K562 (cell line): ENCODE measurements around the gene ZSCAN22. TPM values are rescaled to one million over a fixed set of nuclear protein-coding genes. Genes with fewer than 3 reads are reported as not detected.

Source experiments
- BRF1 ChIP-seq: IDR thresholded peaks from 3 replicates; pipeline ENCODE4 v1.6.1; 2011; ENCODE audit warnings: borderline replicate concordance, mild to moderate bottlenecking; ENCODE audit not compliant: insufficient read length; ENCODE audit errors: extremely low read depth
- CBX1 ChIP-seq: sonication (generic); IDR thresholded peaks from 2 replicates; pipeline ENCODE4 v1.6.1; 2016; ENCODE audit warnings: antibody characterized with exemption, low read depth, mild to moderate bottlenecking
- CBX3 ChIP-seq, 2 experiments: IDR thresholded peaks; 1 replicate in 1 of 2; 2 replicates in 1 of 2; pipeline ENCODE4 v1.6.1; 2012; ENCODE audit warnings: inconsistent platforms in 2 of 2, low read length in 2 of 2, borderline replicate concordance in 1 of 2, control low read depth in 1 of 2
- CC2D1A ChIP-seq: fragments of 450-650 bp; IDR thresholded peaks from 2 replicates; pipeline ENCODE4 v1.6.1; 2017; ENCODE audit warnings: mild to moderate bottlenecking
- CEBPB ChIP-seq: fragments of 450-650 bp; IDR thresholded peaks from 2 replicates; pipeline ENCODE4 v1.6.1; 2016; ENCODE audit warnings: missing genetic modification characterization, missing compliant biosample characterization
- HDGF ChIP-seq: fragments of 450-650 bp; IDR thresholded peaks from 2 replicates; pipeline ENCODE4 v1.6.1; 2016
- KLF16 ChIP-seq: IDR thresholded peaks from 2 replicates; pipeline ENCODE4 v1.6.1; 2016; ENCODE audit warnings: antibody characterized with exemption
- MAZ ChIP-seq, 2 experiments: fragments of 450-650 bp in 1 of 2; sonication (generic) in 1 of 2; formaldehyde crosslinking; IDR thresholded peaks in 1 of 2; conservative IDR thresholded peaks in 1 of 2; 2 replicates each; pipeline versions ENCODE4 v1.4.0 to v1.5.0; 2020; ENCODE audit warnings: mild to moderate bottlenecking in 1 of 2, missing genetic modification reagents in 1 of 2
- MCM7 ChIP-seq, 2 experiments: fragments of 450-650 bp; IDR thresholded peaks; 2 replicates each; pipeline ENCODE4 v1.6.1; 2016 to 2018
- MXI1 ChIP-seq: IDR thresholded peaks from 2 replicates; pipeline ENCODE4 v1.6.1; 2011; ENCODE audit warnings: low read depth, mild to moderate bottlenecking, improper control_type of control experiment, low read length
- NBN ChIP-seq: fragments of 450-650 bp; IDR thresholded peaks from 2 replicates; pipeline ENCODE4 v1.6.1; 2016; ENCODE audit warnings: low read depth, mild to moderate bottlenecking
- PHB2 ChIP-seq: fragments of 450-650 bp; IDR thresholded peaks from 2 replicates; pipeline ENCODE4 v1.6.1; 2017; ENCODE audit warnings: low read depth
- PML ChIP-seq: IDR thresholded peaks from 2 replicates; pipeline ENCODE4 v1.6.1; 2012; ENCODE audit warnings: low read length, inconsistent platforms
- RHOXF2B ChIP-seq: fragments of 250-450 bp; sonication (Bioruptor Pico); conservative IDR thresholded peaks from 2 replicates; pipeline ENCODE4 v1.5.1; 2021
- SMC3 ChIP-seq: conservative IDR thresholded peaks from 2 replicates; pipeline ENCODE4 v1.6.1; 2011; ENCODE audit warnings: low read depth, low read length, improper control_type of control experiment; ENCODE audit not compliant: insufficient read depth
- SNIP1 ChIP-seq: fragments of 450-650 bp; IDR thresholded peaks from 2 replicates; pipeline ENCODE4 v1.7.1; 2017; ENCODE audit warnings: low read depth, mild to moderate bottlenecking
- TEAD1 ChIP-seq, 2 experiments: fragments of 450-650 bp in 1 of 2; sonication (generic) in 1 of 2; formaldehyde crosslinking; IDR thresholded peaks; 2 replicates each; pipeline versions ENCODE4 v1.4.0 to v1.8.0; 2020 to 2022; ENCODE audit warnings: mild to moderate bottlenecking in 2 of 2, missing genetic modification reagents in 1 of 2
- TGIF2 ChIP-seq: sonication (generic); formaldehyde crosslinking; IDR thresholded peaks from 2 replicates; pipeline ENCODE4 v1.8.1; 2022; ENCODE audit warnings: mild to moderate bottlenecking, missing genetic modification reagents, moderate library complexity
- USF1 ChIP-seq: sonication (generic); formaldehyde crosslinking; IDR thresholded peaks from 2 replicates; pipeline ENCODE4 v1.9.0; 2022; ENCODE audit warnings: mild to moderate bottlenecking, missing genetic modification reagents
- ZBTB17 ChIP-seq: fragments of 450-650 bp; formaldehyde crosslinking; IDR thresholded peaks from 2 replicates; pipeline ENCODE4 v1.4.0; 2020; ENCODE audit warnings: mild to moderate bottlenecking
- ZZZ3 ChIP-seq: fragments of 450-650 bp; IDR thresholded peaks from 2 replicates; pipeline ENCODE4 v1.6.1; 2016; ENCODE audit warnings: antibody characterized with exemption, mild to moderate bottlenecking, moderate library complexity
- polyA plus RNA-seq, 8 experiments: library from polyadenylated mRNA; depleted of rRNA in 4 of 8; stranded (reverse) in 5 of 8; unstranded in 3 of 8; fragments of >200 nt; fragmentation: Nextera tagmentation in 2 of 8; fragmentation: Illumina TruSeq in 1 of 8; extraction: Ambion mirVana in 2 of 8; extraction: Trizol in 1 of 8; gene quantifications; 2 replicates each; pipeline versions ENCODE4 v1.2.1 to v1.2.3, GENCODE V29; 2011 to 2014; ENCODE audit warnings: inconsistent platforms in 1 of 8, missing spikeins in 1 of 8
- total RNA-seq, 7 experiments: library from RNA; depleted of rRNA in 6 of 7; stranded (reverse); fragments of >200 nt in 6 of 7; fragmentation: Illumina TruSeq in 2 of 7; extraction: Trizol in 2 of 7; gene quantifications; 2 replicates each; pipeline versions ENCODE4 v1.2.1 to v1.2.3, GENCODE V29; 2011 to 2021; ENCODE audit warnings: low replicate concordance in 1 of 7
- TF ChIP-seq, protein P1 (sequence below): fragments of 250-450 bp; sonication (Bioruptor Pico); IDR thresholded peaks from 2 replicates; pipeline ENCODE4 v1.4.0; 2020; ENCODE audit warnings: mild to moderate bottlenecking

The ZSCAN22 gene
- total and polyA plus RNA-seq, 9 of the 15 experiments (the other 6 are each of a cell fraction or from before 2014, with no cell fraction given), result 0.98 to 5.3 (median 3.0) TPM

GRCh38 chr19:58346961-58347929 lies 20.5 kb downstream of the ZSCAN22 start (continued):
- TF ChIP-seq TEAD1 (CRISPR knock-in tag; IDR thresholded peaks at IDR 0.05), result 0 out of 4 replicates have a peak, but pooled peaks of 1 of the 2 experiments have one; percentile 58
- TF ChIP-seq USF1 (CRISPR knock-in tag), result no peak
- TF ChIP-seq HDGF, result no peak
- TF ChIP-seq ZZZ3, result no peak
- TF ChIP-seq PHB2, result no peak
- TF ChIP-seq MAZ (CRISPR knock-in tag; conservative IDR thresholded peaks at IDR 0.05 in 1 of 2, IDR thresholded peaks at IDR 0.05 in 1 of 2), result peak; percentile 44 to 65
- TF ChIP-seq ZBTB17 (CRISPR knock-in tag), result no peak
- no peak for TF ChIP-seq CBX1
- TF ChIP-seq BRF1, result no peak
- no peak for TF ChIP-seq SMC3
- TF ChIP-seq RHOXF2B (CRISPR knock-in tag), result no peak
- no peak for TF ChIP-seq KLF16
- no peak for TF ChIP-seq CC2D1A
- TF ChIP-seq MXI1, result no peak
- no peak for TF ChIP-seq CEBPB (tag)
- TF ChIP-seq, protein P1, sequence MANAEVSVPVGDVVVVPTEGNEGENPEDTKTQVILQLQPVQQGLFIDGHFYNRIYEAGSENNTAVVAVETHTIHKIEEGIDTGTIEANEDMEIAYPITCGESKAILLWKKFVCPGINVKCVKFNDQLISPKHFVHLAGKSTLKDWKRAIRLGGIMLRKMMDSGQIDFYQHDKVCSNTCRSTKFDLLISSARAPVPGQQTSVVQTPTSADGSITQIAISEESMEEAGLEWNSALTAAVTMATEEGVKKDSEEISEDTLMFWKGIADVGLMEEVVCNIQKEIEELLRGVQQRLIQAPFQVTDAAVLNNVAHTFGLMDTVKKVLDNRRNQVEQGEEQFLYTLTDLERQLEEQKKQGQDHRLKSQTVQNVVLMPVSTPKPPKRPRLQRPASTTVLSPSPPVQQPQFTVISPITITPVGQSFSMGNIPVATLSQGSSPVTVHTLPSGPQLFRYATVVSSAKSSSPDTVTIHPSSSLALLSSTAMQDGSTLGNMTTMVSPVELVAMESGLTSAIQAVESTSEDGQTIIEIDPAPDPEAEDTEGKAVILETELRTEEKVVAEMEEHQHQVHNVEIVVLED (CRISPR knock-in tag), result no peak
- no peak for TF ChIP-seq PML
- no peak for TF ChIP-seq TGIF2 (CRISPR knock-in tag)
- TF ChIP-seq NBN, result no peak
- TF ChIP-seq SNIP1, result no peak
- TF ChIP-seq CBX3 (IDR thresholded peaks at IDR 0.05; ENCODE audit: borderline replicate concordance in 1 of 2, low read length in 2 of 2), result no peak
- TF ChIP-seq MCM7 (IDR thresholded peaks at IDR 0.05), result no peak
